NT2/D1 (cell line): ENCODE measurements around the gene MAP2K2.

Experiments
- SUZ12 ChIP-seq: IDR thresholded peaks from 2 replicates; pipeline ENCODE4 v1.6.1; 2011; ENCODE audit not compliant: insufficient read length, insufficient read depth; ENCODE audit errors: extremely low read depth
- YY1 ChIP-seq: IDR thresholded peaks from 2 replicates; pipeline ENCODE4 v1.6.1; 2011; ENCODE audit not compliant: insufficient read length, insufficient read depth
- ZNF274 ChIP-seq: IDR thresholded peaks from 2 replicates; pipeline ENCODE4 v1.6.1; 2011; ENCODE audit warnings: mild to moderate bottlenecking, low read depth, low read length

- no peak for TF ChIP-seq ZNF274
- TF ChIP-seq YY1, result no peak
- no peak for TF ChIP-seq SUZ12
Measured at GRCh38 chr19:4123615-4124568, at the start of gene MAP2K2.
